Pancreas (tissue), 10 donors: ENCODE measurements around the gene AMOTL2. TPM values are rescaled to one million over a fixed set of nuclear protein-coding genes. Genes with fewer than 3 reads are reported as not detected.
A peak's percentile ranks its signal among the peaks of the same experiment; 100 is the strongest.

Experiments used
- ATAC-seq, 4 donors: fragments of 200-7000 bp; cut with Tn5 transposase; one replicate each; pipeline versions ENCODE4 v1.8.0 to v1.9.1; 2020; ENCODE audit warnings: mild to moderate bottlenecking in 4 of 4, moderate library complexity in 4 of 4
- DNase-seq, 6 donors: peaks; one replicate each; pipeline ENCODE4 v3.0.0-alpha.2; 2020
- FAIRE-seq: peaks from 2 replicates; lab custom pipeline; 2012; peaks lifted over from hg19 to GRCh38; lab: Jason Lieb, UNC
- H3K27ac ChIP-seq, 4 donors: fragments of 200-600 bp; sonication (generic); 1 replicate in 3 of 4; 2 replicates in 1 of 4; pipeline versions ENCODE4 v1.5.0 to v1.8.0; 2020
- H3K27me3 ChIP-seq, 4 donors: fragments of 200-600 bp; one replicate each; pipeline ENCODE4 v1.8.0; 2021
- H3K36me3 ChIP-seq, 3 donors: fragments of 200-600 bp; sonication (generic) in 1 of 3; one replicate each; pipeline versions ENCODE4 v1.5.0 to v1.8.0; 2020 to 2021
- H3K4me1 ChIP-seq, 3 donors: fragments of 200-600 bp; one replicate each; pipeline ENCODE4 v1.8.0; 2021
- H3K4me3 ChIP-seq, 4 donors: fragments of 200-600 bp; sonication (generic) in 2 of 4; one replicate each; pipeline versions ENCODE4 v1.5.0 to v1.8.0; 2020 to 2021
- H3K9me3 ChIP-seq, 4 donors: fragments of 200-600 bp; one replicate each; pipeline ENCODE4 v1.8.0; 2021
- WGBS, 2 donors: extraction: QIAGEN DNeasy Blood & Tissue Kit; methylation state at CpG; one replicate each; pipeline ENCODE4 v1.1.7; 2013; 5-methylcytosine and 5-hydroxymethylcytosine counted together
- intact Hi-C, 3 donors: fragments of 100-400 bp; cut with DNase I; formaldehyde crosslinking; loops; one replicate each; pipeline versions ENCODE4 v1.11.1 to v1.14.2; 2022
- polyA plus RNA-seq, 2 donors: library from polyadenylated mRNA; stranded (reverse); fragments of 200-250 nt; gene quantifications; one replicate each; pipeline ENCODE4 v1.2.3, GENCODE V29; 2013
- total RNA-seq, 6 donors: library from RNA; stranded (reverse); fragmentation: NEBNext Ultra II Directional in 4 of 6; extraction: Animal tissue kit (Norgen Biotek cat#: 25700) in 4 of 6; gene quantifications; one replicate each; pipeline versions ENCODE4 v1.2.1 to v1.2.4, GENCODE V29; 2021 to 2023
- TF ChIP-seq, protein P1 (sequence below), 4 donors: fragments of 200-600 bp; sonication (generic) in 3 of 4; IDR thresholded peaks; one replicate each; pipeline versions ENCODE4 v1.5.0 to v1.8.0; 2021; ENCODE audit warnings: antibody characterized with exemption in 4 of 4
- donor health status: healthy with polysubstance abuse.
- donor health status: DM: no; HTN: no; CAD: no; lungs with moderate emphysema.
- donor health status: DM: no; HTN: no; CAD: no.
- donor health status: control.
- donor health status: control.
- donor health status: Bipolar disorder and iron deficiency.
- donor health status: DM: yes; HTN: yes; CAD: no.
- donor health status: DM: no; HTN: no; CAD: no.
- donor health status: DM: no; HTN: no; CAD: no.
- donor health status: DM: yes; HTN: yes; CAD: no.

The AMOTL2 gene
- total and polyA plus RNA-seq, 8 donors = 11.9 to 35.7 (median 28.9) TPM

DNA sequence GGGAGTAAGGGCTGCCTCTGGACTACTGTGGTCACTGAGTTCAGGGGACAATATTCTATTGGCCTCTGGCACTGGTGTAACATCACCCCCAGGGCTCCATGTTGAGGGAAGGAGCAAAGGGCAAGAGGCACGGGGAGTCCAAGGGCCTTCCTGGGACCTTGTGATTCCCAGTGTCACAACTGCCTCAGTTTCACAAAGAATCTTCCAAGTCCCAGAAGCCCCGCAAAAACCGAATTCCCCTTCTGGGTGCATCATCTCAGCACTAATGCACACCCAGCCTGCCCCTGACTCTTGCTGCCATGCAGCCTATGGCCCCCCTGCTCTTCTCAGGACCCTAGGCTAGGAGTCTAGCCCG lies 5.5 kb downstream of the AMOTL2 start:
- 89 to 95% methylated on average over 4 of the region's 4 CpGs for WGBS, 2 donors
- H3K27me3 ChIP-seq = no peaks in the 10 kb centered on the region
- DNase-seq (peak in 1 of 6 donors; percentile 2), FAIRE-seq (no peak), ATAC-seq (no peak)
- peaks cover 2 to 10% (median 7%) of the 10 kb centered on the region in 3 donors for H3K4me1 ChIP-seq
- TF ChIP-seq, protein P1, sequence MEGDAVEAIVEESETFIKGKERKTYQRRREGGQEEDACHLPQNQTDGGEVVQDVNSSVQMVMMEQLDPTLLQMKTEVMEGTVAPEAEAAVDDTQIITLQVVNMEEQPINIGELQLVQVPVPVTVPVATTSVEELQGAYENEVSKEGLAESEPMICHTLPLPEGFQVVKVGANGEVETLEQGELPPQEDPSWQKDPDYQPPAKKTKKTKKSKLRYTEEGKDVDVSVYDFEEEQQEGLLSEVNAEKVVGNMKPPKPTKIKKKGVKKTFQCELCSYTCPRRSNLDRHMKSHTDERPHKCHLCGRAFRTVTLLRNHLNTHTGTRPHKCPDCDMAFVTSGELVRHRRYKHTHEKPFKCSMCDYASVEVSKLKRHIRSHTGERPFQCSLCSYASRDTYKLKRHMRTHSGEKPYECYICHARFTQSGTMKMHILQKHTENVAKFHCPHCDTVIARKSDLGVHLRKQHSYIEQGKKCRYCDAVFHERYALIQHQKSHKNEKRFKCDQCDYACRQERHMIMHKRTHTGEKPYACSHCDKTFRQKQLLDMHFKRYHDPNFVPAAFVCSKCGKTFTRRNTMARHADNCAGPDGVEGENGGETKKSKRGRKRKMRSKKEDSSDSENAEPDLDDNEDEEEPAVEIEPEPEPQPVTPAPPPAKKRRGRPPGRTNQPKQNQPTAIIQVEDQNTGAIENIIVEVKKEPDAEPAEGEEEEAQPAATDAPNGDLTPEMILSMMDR (IDR thresholded peaks at IDR 0.05) = no peak
- no peaks in the 10 kb centered on the region for H3K9me3 ChIP-seq
- H3K27ac ChIP-seq = no peak overlapping the region
- peaks cover 0 to 49% (median 4%) of the 10 kb centered on the region in 3 donors for H3K36me3 ChIP-seq
- no peak overlapping the region for H3K4me3 ChIP-seq
- intact Hi-C loops = no loop called here

GRCh38 chr3:134367869-134368750 lies 6.1 kb downstream of the AMOTL2 start:
- ATAC-seq (no peak), DNase-seq (no peak), FAIRE-seq (no peak)
- Histone ChIP-seq H3K27ac (no peak overlapping the region), H3K36me3 (peaks cover 0 to 49% (median 4%) of the 10 kb centered on the region in 3 donors), H3K27me3 (no peaks in the 10 kb centered on the region), H3K4me1 (peaks cover 9 to 13% (median 13%) of the 10 kb centered on the region in 3 donors), H3K9me3 (no peaks in the 10 kb centered on the region), H3K4me3 (no peak overlapping the region)
- WGBS, 2 donors = 81 to 84% methylated on average over 8 of the region's 8 CpGs
- TF ChIP-seq, protein P1 (IDR thresholded peaks at IDR 0.05) = no peak
- intact Hi-C loops = no loop called here

DNA sequence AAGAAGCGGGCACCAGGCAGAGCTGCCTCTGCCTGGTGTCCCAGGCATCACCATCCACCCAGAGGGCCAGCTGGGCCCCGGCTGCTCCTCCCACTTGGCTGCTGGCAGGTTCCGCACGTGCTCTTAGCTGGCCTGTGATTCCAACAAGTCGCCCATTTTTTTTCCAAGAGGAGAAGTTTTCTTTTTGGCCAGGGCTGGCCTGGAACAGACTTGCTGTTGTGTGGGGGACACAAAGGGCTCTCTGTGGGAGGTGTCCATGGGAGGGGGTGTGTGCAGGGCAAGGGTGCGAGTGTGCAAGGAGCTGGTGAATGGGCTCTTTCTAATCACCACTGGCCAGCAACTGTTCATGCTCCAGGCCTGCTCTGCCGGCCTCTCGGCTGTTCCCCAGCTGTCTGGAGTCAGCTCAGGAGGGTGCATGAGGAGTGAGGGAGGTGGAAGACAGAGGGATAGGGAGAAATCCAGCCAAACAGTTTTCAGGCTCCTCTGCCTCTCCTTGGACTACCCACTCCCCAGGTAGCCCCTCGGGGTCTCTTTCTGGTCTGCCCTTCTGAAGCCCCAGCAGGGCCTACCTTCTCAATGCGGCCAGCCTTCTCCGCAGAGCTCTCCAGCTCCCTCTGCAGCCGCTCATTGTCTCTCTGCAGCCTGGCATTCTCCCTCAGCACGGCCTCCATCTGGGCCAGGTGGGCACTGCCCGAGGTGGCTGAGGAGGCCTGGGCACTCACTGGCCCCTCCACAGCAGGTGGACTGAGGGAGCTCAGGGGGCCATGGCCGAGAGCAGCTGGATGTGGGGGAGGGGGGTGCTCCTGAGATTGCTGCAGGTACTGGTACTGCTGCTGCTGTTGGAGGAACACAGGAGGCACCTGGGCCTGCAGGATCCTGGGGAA lies 7.1 kb downstream of the AMOTL2 start:
- Histone ChIP-seq H3K27me3 (no peaks in the 10 kb centered on the region), H3K4me1 (peaks cover 9 to 13% (median 13%) of the 10 kb centered on the region in 3 donors), H3K4me3 (no peak overlapping the region), H3K36me3 (peaks cover 0 to 58% (median 4%) of the 10 kb centered on the region in 3 donors), H3K9me3 (no peaks in the 10 kb centered on the region), H3K27ac (no peak overlapping the region)
- DNase-seq (peak in 3 of 6 donors; percentile 35 to 66 (median 53)), FAIRE-seq (no peak), ATAC-seq (no peak)
- TF ChIP-seq, protein P1 (IDR thresholded peaks at IDR 0.05) = no peak
- 70% methylated on average over 15 of the region's 15 CpGs for WGBS, 2 donors
- intact Hi-C loops = no loop called here

DNA sequence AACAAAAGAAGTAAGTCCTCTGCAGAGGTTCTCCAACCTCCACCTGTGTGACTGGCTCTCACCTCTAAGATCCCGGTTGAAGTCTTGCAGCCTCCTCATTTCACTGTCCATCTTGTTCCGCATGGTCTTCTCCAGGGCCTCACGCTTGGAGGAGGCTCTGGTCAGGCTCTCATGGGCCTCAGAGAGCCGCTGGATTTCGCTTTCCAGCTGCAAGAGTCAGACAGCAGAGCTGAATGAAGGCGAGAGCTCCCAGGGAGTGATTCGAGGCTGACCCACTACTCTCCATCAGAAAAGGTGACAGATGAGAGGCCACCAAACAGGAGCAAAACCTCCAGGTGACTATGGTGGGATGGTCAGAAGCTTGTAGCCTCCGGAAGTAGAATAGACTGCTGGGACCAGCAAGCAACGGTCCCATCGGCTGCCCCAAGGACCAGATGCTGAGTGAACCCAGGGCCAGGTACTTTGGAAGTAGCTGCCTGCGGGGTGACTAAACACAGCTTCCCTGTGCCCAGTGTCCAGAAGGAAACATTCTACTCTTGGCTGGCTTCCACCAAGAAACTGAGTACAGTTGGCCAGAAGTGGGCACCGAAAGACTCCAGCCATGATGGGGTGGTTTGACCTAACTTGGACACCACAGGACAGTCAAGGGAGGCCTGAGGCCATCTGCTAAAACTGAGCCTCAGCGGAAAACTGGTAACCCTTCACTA lies 7.9 kb downstream of the AMOTL2 start:
- no peaks in the 10 kb centered on the region for H3K27me3 ChIP-seq
- H3K9me3 ChIP-seq = no peaks in the 10 kb centered on the region
- peaks cover 9 to 13% (median 13%) of the 10 kb centered on the region in 3 donors for H3K4me1 ChIP-seq
- no peak for FAIRE-seq
- peaks cover 0 to 65% (median 8%) of the 10 kb centered on the region in 3 donors for H3K36me3 ChIP-seq
- H3K27ac ChIP-seq = no peak overlapping the region
- H3K4me3 ChIP-seq = no peak overlapping the region
- WGBS, 2 donors = 87% methylated on average over 13 of the region's 13 CpGs
- ATAC-seq = no peak
- intact Hi-C loops = no loop called here
- TF ChIP-seq, protein P1 (IDR thresholded peaks at IDR 0.05) = no peak
- no peak for DNase-seq
